H1 (cell line): ENCODE results near the gene NAA11. TPM values are rescaled to one million over a fixed set of nuclear protein-coding genes. Genes with fewer than 3 reads are reported as not detected.

Source experiments
- BACH1 ChIP-seq: IDR thresholded peaks from 2 replicates; pipeline ENCODE4 v1.6.1; 2012; ENCODE audit warnings: low read length, improper control_type of control experiment
- HDAC2 ChIP-seq, 2 experiments: fragments of 300-600 bp in 1 of 2; sonication (generic) in 1 of 2; IDR thresholded peaks; 2 replicates each; pipeline ENCODE4 v1.6.1; 2011 to 2012; ENCODE audit warnings: low read depth in 2 of 2, low read length in 2 of 2, mild to moderate bottlenecking in 2 of 2, moderate library complexity in 2 of 2, borderline replicate concordance in 1 of 2, inconsistent platforms in 1 of 2
- RBBP5 ChIP-seq: IDR thresholded peaks from 2 replicates; pipeline ENCODE4 v1.7.1; 2012; ENCODE audit warnings: low read depth, mild to moderate bottlenecking, inconsistent platforms, low read length, moderate library complexity, borderline replicate concordance
- polyA plus RNA-seq, 7 experiments: library from polyadenylated mRNA; depleted of rRNA in 3 of 7; stranded (reverse) in 5 of 7; unstranded in 2 of 7; fragments of >200 nt in 5 of 7; fragments of 200-250 nt in 2 of 7; gene quantifications; 1 replicate in 5 of 7; 2 replicates in 1 of 7; 4 replicates in 1 of 7; pipeline versions ENCODE4 v1.2.1 to v1.2.3, GENCODE V29; 2011 to 2013; ENCODE audit warnings: missing spikeins in 2 of 7, mixed read lengths in 2 of 7
- total RNA-seq: library from RNA; stranded (reverse); fragmentation: NEBNext Ultra II Directional; extraction: Animal tissue kit (Norgen Biotek cat#: 25700); gene quantifications from 2 replicates; pipeline ENCODE4 v1.2.1, GENCODE V29; 2021

NAA11 gene
- total and polyA plus RNA-seq, 2 of the 8 experiments (the other 6 are each of a cell fraction or from before 2014, with no cell fraction given) = not detected

DNA sequence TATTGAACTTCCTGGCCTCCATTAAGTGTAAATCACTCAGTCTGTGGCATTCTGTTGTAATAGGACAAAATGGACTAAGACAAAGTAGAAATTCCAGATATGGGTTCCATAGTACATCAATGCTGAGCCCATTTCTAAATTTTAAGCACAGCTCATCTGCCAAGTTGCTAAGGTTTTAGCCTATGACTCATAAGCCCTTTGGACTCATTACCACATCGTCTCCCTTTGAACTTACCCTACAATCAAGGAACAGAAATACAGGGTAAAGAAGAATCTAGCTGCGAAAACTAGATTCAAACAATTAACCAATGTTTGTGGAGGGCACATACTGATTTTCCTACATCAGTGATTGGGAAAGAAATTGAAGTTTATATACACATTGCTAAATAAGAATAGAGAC is 31.8 kb downstream of the NAA11 start (continued):
- no peak for TF ChIP-seq HDAC2 (IDR thresholded peaks at IDR 0.05; ENCODE audit: borderline replicate concordance in 1 of 2, low read depth in 2 of 2, low read length in 2 of 2)
- no peak for TF ChIP-seq BACH1
- TF ChIP-seq RBBP5 = no peak
